K562 (cell line): ENCODE measurements around the gene TRIM2. TPM values are rescaled to one million over a fixed set of nuclear protein-coding genes. Genes with fewer than 3 reads are reported as not detected.

Experiments used
- ATAC-seq: fragments of 200-7000 bp; cut with Tn5 transposase; 3 replicates; pipeline ENCODE4 v1.9.1; 2020; ENCODE audit warnings: moderate library complexity
- BruUV-seq: library from RNA; stranded (reverse); fragments of 400-500 nt; replicated peaks from 2 replicates; lab custom pipeline; 2021; lab: Mats Ljungman, UMichigan
- CTCF ChIA-PET: fragments of 300-600 bp; formaldehyde crosslinking; extraction: SDS; loops from one replicate; lab custom pipeline; 2021; ENCODE audit warnings: low intra/inter-chr PET ratio; lab: Yijun Ruan, JAX
- POLR2A ChIA-PET: fragments of 300-600, 350-650 bp; sonication (Branson Sonifier 250); formaldehyde crosslinking; extraction: SDS; loops from one replicate; lab custom pipeline; 2021; ENCODE audit warnings: antibody characterized with exemption, inconsistent platforms; lab: Yijun Ruan, JAX
- DNase-seq, 4 experiments: peaks; one replicate each; pipeline versions ENCODE4 v3.0.0 to v3.0.0-alpha.2; 2011 to 2018; ENCODE audit warnings: low spot score in 3 of 4, mixed read lengths in 3 of 4; ENCODE audit errors: extremely low read depth in 1 of 4
- FAIRE-seq: peaks from 2 replicates; lab custom pipeline; 2011; peaks lifted over from hg19 to GRCh38; lab: Jason Lieb, UNC
- H2AFZ ChIP-seq: 2 replicates; pipeline ENCODE4 v1.6.0; 2011; ENCODE audit warnings: low read depth, low read length, control low read depth, inconsistent platforms
- H3K27ac ChIP-seq: fragments of 200-600 bp; 3 replicates; pipeline ENCODE4 v1.8.0; 2011; ENCODE audit warnings: low read depth, mild to moderate bottlenecking, control low read depth, inconsistent platforms, low read length, moderate library complexity, mixed read lengths; ENCODE audit errors: extremely low read depth
- H3K27me3 ChIP-seq, 2 experiments: fragments of 300-600 bp in 1 of 2; 2 replicates in 1 of 2; 3 replicates in 1 of 2; pipeline versions ENCODE4 v1.6.0 to v1.8.0; 2011; ENCODE audit warnings: inconsistent platforms in 2 of 2, low read length in 2 of 2, mild to moderate bottlenecking in 1 of 2, mixed read lengths in 1 of 2, moderate library complexity in 1 of 2; ENCODE audit not compliant: control insufficient read depth in 2 of 2, insufficient read depth in 2 of 2
- H3K36me3 ChIP-seq: fragments of 300-600 bp; 3 replicates; pipeline ENCODE4 v1.8.0; 2011; ENCODE audit warnings: mild to moderate bottlenecking, low read length, inconsistent platforms; ENCODE audit not compliant: control insufficient read depth, insufficient read depth
- H3K4me1 ChIP-seq, 2 experiments: fragments of 200-600 bp in 1 of 2; replicated peaks in 1 of 2; 2 replicates in 1 of 2; 3 replicates in 1 of 2; pipeline versions ENCODE4 v1.5.1 to v1.8.0; 2011; ENCODE audit warnings: inconsistent platforms in 2 of 2, low read length in 2 of 2, mild to moderate bottlenecking in 1 of 2, mixed read lengths in 1 of 2, moderate library complexity in 1 of 2; ENCODE audit not compliant: control insufficient read depth in 2 of 2, insufficient read depth in 2 of 2
- H3K4me2 ChIP-seq: 2 replicates; pipeline ENCODE4 v1.6.1; 2011; ENCODE audit warnings: low read length, control low read depth, inconsistent platforms, mixed read lengths; ENCODE audit not compliant: insufficient read depth
- H3K4me3 ChIP-seq: fragments of 200-600 bp; sonication (generic), shearing (Covaris generic); 2 replicates; pipeline ENCODE4 v1.5.1; 2016; ENCODE audit warnings: control low read depth, inconsistent platforms
- H3K79me2 ChIP-seq: fragments of 200-600 bp; 3 replicates; pipeline ENCODE4 v1.8.0; 2011; ENCODE audit warnings: low read length, inconsistent platforms; ENCODE audit not compliant: control insufficient read depth, insufficient read depth
- H3K9ac ChIP-seq, 2 experiments: 2 replicates each; pipeline versions ENCODE4 v1.6.0 to v1.6.1; 2011; ENCODE audit warnings: low read depth in 2 of 2, low read length in 2 of 2, control low read depth in 1 of 2, inconsistent platforms in 1 of 2, mild to moderate bottlenecking in 1 of 2, mixed read lengths in 1 of 2; ENCODE audit not compliant: insufficient read depth in 1 of 2
- H3K9me1 ChIP-seq: one replicate; pipeline ENCODE4 v1.6.0; 2011; ENCODE audit warnings: inconsistent platforms, mild to moderate bottlenecking, low read length, moderate library complexity; ENCODE audit not compliant: control insufficient read depth, insufficient read depth
- H3K9me3 ChIP-seq: replicated peaks from 2 replicates; pipeline ENCODE4 v1.5.1; 2011; ENCODE audit warnings: low read depth, low read length, inconsistent platforms; ENCODE audit not compliant: control insufficient read depth, insufficient read depth
- H4K20me1 ChIP-seq: replicated peaks from 2 replicates; pipeline ENCODE4 v1.6.1; 2011; ENCODE audit warnings: low read length, inconsistent platforms, mixed read lengths; ENCODE audit not compliant: control insufficient read depth, insufficient read depth
- CBX1 ChIP-seq: sonication (generic); IDR thresholded peaks from 2 replicates; pipeline ENCODE4 v1.6.1; 2016; ENCODE audit warnings: antibody characterized with exemption, low read depth, mild to moderate bottlenecking
- CHD4 ChIP-seq: fragments of 200-600 bp; sonication (generic); IDR thresholded peaks from 3 replicates; pipeline ENCODE4 v1.6.1; 2012; ENCODE audit warnings: low read depth, mild to moderate bottlenecking, mixed read lengths, low read length, inconsistent platforms; ENCODE audit not compliant: insufficient read depth, insufficient replicate concordance, poor library complexity, severe bottlenecking
- EGR1 ChIP-seq: fragments of 450-650 bp; conservative IDR thresholded peaks from 2 replicates; pipeline ENCODE4 v1.6.1; 2017; ENCODE audit warnings: mild to moderate bottlenecking
- ESRRA ChIP-seq: fragments of 450-650 bp; IDR thresholded peaks from 2 replicates; pipeline ENCODE4 v1.6.1; 2014; ENCODE audit warnings: low read depth, mild to moderate bottlenecking, moderate library complexity, borderline replicate concordance
- FOXK2 ChIP-seq, 2 experiments: fragments of 450-650 bp; IDR thresholded peaks in 1 of 2; conservative IDR thresholded peaks in 1 of 2; 2 replicates each; pipeline ENCODE4 v1.6.1; 2016; ENCODE audit warnings: low read depth in 2 of 2, mild to moderate bottlenecking in 1 of 2
- MAX ChIP-seq: sonication (generic); formaldehyde crosslinking; IDR thresholded peaks from 2 replicates; pipeline ENCODE4 v1.9.0; 2022; ENCODE audit warnings: mild to moderate bottlenecking, missing genetic modification reagents
- NCOR1 ChIP-seq: fragments of 450-650 bp; IDR thresholded peaks from 2 replicates; pipeline ENCODE4 v1.6.1; 2016; ENCODE audit warnings: mild to moderate bottlenecking, moderate library complexity
- SMAD4 ChIP-seq: fragments of 250-450 bp; sonication (Bioruptor Pico); conservative IDR thresholded peaks from 2 replicates; pipeline ENCODE4 v1.8.0; 2021; ENCODE audit warnings: inconsistent platforms, mild to moderate bottlenecking, moderate library complexity
- TRIM28 ChIP-seq: fragments of 450-650 bp; IDR thresholded peaks from 2 replicates; pipeline ENCODE4 v1.6.1; 2017
- ZNF518B ChIP-seq: fragments of 250-450 bp; sonication (Bioruptor Pico); IDR thresholded peaks from 2 replicates; pipeline ENCODE4 v1.5.0; 2021; ENCODE audit warnings: mild to moderate bottlenecking, moderate library complexity
- WGBS: fragments of 100-300 bp; shearing (Covaris generic); methylation state at CpG from one replicate; pipeline ENCODE4 v1.1.6; 2016; ENCODE audit warnings: low coverage, mixed read lengths; ENCODE audit not compliant: insufficient coverage; ENCODE audit errors: missing lambda C conversion rate; 5-methylcytosine and 5-hydroxymethylcytosine counted together
- in situ Hi-C: fragments of 300-500 bp; cut with MboI; formaldehyde crosslinking; loops from 4 replicates; pipeline ENCODE4 v1.15.0; 2018; ENCODE audit warnings: inconsistent platforms, mixed read lengths
- intact Hi-C: fragments of 100-400 bp; cut with micrococcal nuclease; formaldehyde crosslinking; loops from 2 replicates; pipeline ENCODE4 v1.14.2; 2022
- polyA plus RNA-seq, 8 experiments: library from polyadenylated mRNA; depleted of rRNA in 4 of 8; stranded (reverse) in 5 of 8; unstranded in 3 of 8; fragments of >200 nt; fragmentation: Nextera tagmentation in 2 of 8; fragmentation: Illumina TruSeq in 1 of 8; extraction: Ambion mirVana in 2 of 8; extraction: Trizol in 1 of 8; gene quantifications; 2 replicates each; pipeline versions ENCODE4 v1.2.1 to v1.2.3, GENCODE V29; 2011 to 2014; ENCODE audit warnings: inconsistent platforms in 1 of 8, missing spikeins in 1 of 8
- total RNA-seq, 7 experiments: library from RNA; depleted of rRNA in 6 of 7; stranded (reverse); fragments of >200 nt in 6 of 7; fragmentation: Illumina TruSeq in 2 of 7; extraction: Trizol in 2 of 7; gene quantifications; 2 replicates each; pipeline versions ENCODE4 v1.2.1 to v1.2.3, GENCODE V29; 2011 to 2021; ENCODE audit warnings: low replicate concordance in 1 of 7

TRIM2 gene
- total and polyA plus RNA-seq, 9 of the 15 experiments (the other 6 are each of a cell fraction or from before 2014, with no cell fraction given) = 0.01 to 0.41 (median 0.13) TPM; not detected in 1

GRCh38 chr4:153176938-153177337 is 27.3 kb upstream of the TRIM2 start:
- DNase-seq (no peak), FAIRE-seq (no peak), ATAC-seq (no peak)
- Histone ChIP-seq H3K9me1 (no peaks in the 10 kb centered on the region), H3K4me1 (no peaks in the 10 kb centered on the region), H2AFZ (no peak overlapping the region), H3K9ac (no peak overlapping the region), H3K79me2 (no peaks in the 10 kb centered on the region), H4K20me1 (no peaks in the 10 kb centered on the region; the same call in 1 of the 2 replicates), H3K36me3 (no peaks in the 10 kb centered on the region), H3K27ac (no peak overlapping the region), H3K4me3 (no peak overlapping the region), H3K27me3 (peaks cover 17 to 49% of the 10 kb centered on the region in 2 experiments), H3K9me3 (no peaks in the 10 kb centered on the region), H3K4me2 (no peak overlapping the region)
- in situ Hi-C loops = no loop called here
- intact Hi-C loops = no loop called here
- 2% methylated on average over 3 of the region's 3 CpGs for WGBS
- CTCF ChIA-PET = no interaction called here
- POLR2A ChIA-PET = no interaction called here
- BruUV-seq = no TSS peak
- TF ChIP-seq SMAD4 (CRISPR knock-in tag) (no peak), ESRRA (no peak), FOXK2 (conservative IDR thresholded peaks at IDR 0.05 in 1 of 2, IDR thresholded peaks at IDR 0.05 in 1 of 2; ENCODE audit: low read depth in 2 of 2) (no peak), MAX (CRISPR knock-in tag) (no peak), CHD4 (no peak), CBX1 (no peak), NCOR1 (no peak), TRIM28 (no peak), EGR1 (no peak), ZNF518B (CRISPR knock-in tag) (no peak)
